CD4-positive, alpha-beta T cell treated with Interferon gamma for 1 hour (primary cell): ENCODE data around the gene C16orf96.

Experiments used
- DNase-seq: peaks from one replicate; pipeline ENCODE4 v3.0.0-alpha.2; 2020

Gene C16orf96

DNA sequence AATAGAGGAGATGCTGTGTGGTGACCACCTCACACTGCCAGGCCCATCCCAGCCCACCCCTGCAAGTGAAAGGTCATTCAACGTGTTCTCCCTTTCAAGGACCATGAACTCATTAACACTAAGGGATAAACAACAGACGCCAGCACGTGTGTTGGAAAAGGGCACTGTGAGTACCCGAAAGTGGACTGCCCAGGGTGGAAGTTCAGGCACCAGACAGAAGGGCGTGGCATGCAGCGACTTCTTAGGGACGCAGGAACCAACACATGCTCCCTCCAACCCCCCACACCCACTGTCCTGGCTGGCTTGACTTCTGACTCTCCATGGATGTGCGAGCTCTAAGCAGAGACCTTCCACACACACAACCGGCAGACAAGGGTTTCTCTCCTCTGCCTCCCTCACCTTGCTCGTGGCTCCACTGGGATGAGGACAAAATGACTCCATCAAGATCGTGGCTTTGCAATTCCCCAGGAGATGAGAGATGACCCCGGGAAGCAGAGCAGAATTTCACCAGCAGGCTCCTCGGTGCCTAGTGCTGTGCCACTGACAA, 47.6 kb downstream of the C16orf96 start:
- DNase-seq, result no peak

DNA sequence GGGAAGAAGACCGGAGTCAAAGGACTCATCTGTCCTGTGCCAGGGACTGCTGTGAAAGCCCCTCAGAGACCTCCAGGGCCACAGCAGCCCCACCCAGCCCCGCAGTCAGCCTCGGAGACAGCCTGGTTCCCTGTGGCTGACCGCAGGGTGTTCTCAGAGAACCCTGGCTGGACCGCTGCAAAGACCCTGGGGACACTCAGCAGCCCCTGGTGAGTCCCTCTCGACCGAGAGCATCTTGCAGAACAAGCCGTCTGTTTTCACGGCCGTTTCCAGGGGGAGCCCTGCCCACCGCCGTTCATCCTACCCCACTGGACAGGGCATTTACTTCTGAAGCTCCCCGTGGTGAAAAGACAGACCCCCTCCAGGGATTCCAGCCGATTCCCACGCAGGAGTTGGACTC, 48.3 kb downstream of the C16orf96 start:
- no peak for DNase-seq

DNA sequence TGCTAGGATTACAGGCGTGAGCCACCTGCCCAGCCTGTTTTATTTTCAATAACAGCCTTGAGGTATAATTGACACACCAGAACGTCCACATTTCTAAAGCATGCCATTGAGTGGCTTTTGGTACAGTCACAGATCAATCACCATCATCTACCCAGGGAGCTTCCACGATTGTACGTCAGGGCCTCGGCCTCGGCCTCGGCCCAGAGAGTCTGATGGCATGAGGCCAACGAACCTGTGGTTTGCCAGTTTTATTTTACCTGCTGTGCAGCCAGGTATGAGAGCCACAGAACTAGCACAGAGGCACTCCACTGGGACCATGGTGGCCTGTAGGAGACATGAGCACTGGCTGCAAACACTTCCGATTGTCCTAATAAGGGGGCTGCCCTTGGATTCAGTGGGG, 50.2 kb downstream of the C16orf96 start:
- DNase-seq, result no peak

DNA sequence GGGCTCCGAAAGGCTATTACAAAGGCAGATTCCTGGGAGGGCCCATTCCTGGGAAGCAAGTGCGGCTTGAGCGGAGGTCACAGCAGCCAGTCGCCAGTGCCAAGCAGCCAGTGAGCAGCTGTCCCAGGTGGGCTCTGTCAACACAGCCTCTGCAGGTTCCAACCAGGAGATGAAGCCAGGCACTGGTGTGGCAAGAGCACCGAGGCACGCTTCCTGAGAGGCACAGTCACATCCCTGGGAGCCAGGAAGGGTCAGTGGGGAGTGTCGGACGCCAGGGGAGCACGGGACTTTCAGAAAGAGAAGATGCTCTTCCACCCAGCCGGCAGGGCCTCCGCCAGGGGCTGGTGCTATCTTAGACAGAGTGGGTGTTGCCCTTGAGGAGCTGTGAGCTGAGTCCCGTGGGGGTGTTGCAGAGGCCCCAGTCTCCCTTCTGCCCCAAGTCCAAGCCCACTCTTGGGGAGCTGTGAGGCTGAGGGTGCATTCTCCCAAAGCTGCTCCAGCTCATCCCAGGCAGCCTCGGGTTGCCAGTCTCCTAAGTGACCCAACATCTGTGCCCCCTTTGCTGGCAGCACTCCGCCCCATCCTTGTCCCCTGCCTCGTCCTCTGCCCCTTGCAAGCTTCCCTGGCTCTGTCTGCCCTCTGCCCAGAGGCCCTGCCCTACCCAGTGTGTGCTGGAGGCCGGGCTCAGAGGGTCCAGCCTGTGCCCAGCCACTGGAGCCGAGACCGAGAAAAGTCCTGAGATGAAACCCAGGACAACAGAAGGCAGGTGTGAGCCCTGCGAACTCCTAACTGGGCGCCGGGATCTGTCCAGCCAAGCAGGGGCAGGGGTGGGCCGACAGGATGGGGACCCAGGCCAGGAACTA, 51.9 kb downstream of the C16orf96 start:
- DNase-seq, result no peak

DNA sequence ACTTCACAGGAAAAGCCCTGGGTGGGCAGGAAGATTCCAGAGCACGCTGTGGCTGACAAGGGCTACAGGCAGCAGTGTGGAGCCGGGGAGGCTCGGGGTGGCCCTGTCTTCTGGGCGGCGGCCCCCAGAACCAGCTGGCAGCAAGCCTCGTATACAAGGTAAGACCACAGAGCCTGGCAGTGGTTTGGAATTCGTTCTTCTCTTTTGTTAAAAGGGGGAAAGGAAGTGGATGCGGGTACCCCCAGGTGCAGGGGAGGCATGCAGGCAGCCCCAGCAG, 52.5 kb downstream of the C16orf96 start:
- no peak for DNase-seq

DNA sequence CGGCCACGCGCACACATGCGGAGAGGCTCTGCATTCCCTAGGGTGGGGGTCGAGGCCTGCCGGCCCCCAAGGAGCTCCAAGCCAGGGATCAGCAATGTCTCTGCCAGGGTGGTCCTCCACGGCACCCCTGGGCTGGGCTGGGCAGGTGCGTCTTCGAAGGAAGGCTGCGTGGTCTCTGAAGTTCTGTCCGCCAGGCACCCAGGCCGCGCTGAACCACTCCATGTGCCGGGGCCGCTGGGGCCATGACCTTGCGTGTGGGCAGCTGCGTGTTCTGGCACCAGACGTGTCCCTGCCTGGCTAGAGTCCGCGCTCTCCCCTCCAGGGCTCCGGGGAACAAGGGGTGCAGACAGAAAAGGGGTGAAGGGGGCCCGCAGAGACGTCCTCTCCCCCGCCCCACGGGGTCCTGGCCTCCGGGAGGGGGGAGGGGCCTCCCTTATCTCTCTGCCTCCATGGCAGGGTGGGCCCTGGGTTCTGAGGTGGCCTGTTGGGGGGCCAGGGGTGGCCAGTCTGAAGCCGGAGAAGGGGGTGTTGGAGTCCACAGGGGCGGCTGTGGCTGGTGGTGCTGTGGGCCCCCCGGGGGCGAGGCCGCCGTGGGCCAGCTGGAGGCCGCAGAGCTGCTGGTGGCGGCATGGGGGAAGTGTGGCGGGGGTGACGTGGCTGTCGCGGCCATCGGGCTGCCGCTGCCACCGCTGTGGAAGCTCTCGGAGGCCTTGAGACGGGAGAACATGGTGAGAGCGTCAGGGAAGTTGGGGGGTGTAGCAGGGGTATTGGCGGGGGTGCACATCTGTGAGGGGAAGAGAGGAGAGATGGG, 53.3 kb downstream of the C16orf96 start:
- DNase-seq, result no peak

DNA sequence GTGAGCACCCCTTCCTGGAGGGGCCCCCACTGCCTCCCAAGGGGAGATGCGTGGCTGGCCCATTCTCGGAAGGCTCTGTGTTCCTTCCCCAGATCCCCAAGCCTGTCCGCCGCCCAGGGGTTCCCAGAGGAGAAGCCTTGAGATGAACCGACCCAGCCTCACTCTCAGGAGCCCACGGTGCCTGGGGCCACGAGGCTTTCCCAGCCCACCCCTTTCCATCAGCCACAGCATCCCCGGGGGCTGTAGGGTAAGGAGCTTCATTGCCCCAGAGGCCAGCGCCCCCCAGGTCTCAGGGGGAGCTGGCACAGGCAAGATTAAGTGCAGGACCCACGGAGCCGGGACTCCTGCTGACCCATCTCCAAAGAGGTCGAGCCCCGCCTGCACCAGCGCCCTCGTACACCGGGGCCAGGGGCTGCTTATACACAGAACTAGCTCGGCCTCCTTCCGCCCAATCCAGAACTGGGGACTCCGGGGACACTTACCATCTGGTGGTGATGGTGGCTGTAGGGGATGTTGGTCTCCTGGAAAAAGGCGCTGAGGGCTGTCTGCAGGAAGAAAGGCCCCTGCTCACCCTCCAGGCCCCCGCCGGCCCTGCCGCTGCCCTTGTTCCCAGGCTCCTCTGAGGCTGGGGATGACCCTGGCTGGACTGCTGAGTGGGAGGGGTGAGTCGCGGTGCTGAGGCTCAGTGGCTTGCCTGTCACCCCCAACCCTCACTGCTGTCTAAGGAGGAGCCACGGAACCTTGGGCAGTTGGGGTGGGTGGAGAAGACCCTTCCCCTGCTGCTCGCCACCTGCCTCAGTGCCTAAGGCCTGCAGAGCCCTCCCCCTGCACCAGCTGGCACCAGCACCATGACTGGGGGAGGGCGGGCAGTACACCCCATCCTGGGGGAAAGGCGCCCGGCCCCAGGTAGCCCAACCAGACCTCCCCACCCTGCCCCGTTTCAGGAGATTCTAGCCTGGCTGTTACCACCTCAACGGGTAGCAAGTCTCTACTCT, 54.2 kb downstream of the C16orf96 start:
- no peak for DNase-seq

DNA sequence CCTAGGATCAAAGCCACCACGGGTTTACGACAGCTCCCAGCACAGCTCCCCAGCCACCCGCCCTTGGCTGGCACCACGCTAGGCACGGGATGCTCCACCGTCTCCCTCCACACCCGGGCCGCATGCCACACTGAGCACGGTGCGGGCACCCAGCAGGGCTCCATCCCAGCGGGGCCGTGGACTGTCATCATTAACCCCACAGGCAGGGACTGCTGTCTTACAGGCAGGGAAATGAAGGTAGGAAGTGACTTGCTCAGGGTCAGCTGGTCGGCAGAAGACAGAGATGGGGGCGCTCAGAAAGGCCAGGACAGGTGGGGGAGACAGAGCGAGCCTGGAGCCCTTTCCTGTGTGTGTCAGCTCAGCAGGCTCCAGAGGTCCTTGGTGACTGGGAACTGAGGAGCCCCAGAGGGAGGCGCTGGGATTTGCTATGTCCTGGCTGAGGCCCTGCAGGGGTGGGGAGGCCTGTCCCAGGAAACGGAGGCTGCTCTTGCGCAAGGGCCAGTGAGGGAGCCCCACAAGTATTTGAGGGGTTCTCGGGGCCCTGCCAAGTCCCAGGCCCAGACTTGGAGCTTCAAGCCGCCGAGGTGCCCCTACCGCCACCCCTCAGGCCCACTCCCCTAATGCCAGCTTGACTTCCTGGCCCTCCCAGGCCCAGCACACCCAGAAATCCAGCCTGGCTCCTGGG, 55.3 kb downstream of the C16orf96 start:
- no peak for DNase-seq

DNA sequence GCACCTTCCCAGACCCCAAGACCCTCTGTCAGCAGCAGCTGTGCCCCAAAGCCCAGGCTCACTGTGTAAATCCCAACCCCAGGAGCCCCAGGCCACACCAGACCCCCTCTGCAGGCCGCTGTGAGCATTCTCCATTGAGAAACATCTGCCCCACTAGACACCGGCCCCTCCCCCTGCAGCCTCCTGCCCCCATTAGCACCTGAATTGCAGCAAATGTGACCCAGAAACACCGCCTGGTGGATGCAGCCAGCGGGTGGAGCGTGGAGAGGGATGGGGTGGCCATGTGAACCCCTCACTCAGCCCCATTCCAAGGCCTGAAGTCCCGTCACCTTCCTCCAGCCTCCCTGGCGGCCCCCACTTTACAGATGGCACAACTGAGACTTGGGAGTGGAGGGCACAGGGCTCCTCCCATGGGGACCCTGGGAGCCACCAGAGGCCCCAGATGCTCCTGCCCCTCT, 56.4 kb downstream of the C16orf96 start:
- DNase-seq, result no peak

DNA sequence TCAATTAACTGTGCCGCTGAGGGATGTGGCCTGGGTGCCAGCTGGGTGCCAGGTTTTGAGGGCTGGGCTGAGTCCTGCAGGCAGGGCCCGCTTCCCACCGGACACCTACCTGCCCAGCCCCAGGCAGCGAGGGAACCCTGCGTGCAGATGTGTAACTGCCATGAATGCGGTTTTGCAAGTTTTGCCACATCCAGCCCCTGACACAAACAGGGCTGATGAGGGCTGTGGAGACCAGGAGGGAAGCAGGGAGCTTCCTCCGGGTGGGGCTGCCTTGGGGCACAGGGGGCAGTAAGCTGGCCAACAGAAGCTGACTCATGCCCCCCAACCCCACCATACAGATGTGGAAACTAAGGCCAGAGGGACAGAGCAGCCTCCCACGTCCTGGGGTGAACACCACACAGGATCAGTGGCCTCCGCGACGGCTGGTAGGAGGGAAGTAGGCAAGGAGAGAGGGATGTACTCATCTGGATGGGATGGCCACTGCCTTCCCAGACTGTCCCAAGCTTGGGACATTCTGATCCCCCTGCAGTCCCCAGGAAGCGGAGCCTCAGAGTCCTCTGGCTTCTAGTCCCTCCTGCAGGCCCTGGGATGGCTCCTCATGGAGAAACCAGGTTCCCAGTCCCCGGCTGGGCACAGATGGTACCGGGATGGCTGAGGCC, 57.0 kb downstream of the C16orf96 start:
- no peak for DNase-seq

DNA sequence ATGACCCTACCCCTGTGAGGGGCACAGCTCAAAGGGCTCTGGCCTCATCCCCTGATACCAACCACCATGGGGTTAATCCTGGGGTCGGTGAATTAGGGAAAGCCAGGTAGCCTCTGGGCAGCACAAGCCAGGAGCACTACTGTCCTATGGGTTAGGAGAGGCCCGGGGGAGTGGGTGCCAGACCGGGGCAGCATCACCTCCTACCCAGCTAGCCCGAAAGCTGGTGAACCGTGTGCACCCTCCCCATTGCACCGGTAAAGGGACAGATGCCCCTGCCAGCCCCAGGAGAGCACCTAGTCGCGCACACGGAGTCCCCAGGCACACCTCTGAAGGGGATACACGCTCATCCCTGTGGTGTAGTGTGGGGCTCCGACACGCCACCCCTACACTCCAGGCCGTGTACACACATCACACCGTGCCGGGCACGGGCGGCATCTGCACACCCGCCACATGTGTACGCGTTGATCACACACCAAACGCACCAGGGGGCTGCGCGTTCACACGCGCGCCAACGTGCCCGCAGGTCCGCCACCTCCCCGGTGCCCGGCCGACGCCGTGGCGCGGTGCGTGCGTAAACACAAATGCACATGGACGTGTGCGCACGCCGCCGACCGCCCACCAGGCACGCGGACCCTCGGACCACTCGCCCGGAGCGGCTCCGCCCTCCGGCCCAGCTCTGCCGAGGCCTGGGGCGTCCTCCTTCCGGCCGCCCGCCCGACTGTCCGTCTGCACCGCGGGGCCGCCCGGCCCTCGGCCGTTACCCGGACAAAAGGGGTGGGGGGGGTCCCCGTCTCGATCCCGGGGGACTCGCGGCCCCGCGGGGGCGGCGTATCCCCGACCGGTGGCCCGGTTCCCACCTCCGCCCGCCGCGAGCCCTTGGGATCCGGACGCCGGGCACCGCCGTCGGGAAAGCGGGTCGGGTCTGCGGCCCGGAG, 57.8 kb downstream of the C16orf96 start:
- peak; percentile 15 for DNase-seq

DNA sequence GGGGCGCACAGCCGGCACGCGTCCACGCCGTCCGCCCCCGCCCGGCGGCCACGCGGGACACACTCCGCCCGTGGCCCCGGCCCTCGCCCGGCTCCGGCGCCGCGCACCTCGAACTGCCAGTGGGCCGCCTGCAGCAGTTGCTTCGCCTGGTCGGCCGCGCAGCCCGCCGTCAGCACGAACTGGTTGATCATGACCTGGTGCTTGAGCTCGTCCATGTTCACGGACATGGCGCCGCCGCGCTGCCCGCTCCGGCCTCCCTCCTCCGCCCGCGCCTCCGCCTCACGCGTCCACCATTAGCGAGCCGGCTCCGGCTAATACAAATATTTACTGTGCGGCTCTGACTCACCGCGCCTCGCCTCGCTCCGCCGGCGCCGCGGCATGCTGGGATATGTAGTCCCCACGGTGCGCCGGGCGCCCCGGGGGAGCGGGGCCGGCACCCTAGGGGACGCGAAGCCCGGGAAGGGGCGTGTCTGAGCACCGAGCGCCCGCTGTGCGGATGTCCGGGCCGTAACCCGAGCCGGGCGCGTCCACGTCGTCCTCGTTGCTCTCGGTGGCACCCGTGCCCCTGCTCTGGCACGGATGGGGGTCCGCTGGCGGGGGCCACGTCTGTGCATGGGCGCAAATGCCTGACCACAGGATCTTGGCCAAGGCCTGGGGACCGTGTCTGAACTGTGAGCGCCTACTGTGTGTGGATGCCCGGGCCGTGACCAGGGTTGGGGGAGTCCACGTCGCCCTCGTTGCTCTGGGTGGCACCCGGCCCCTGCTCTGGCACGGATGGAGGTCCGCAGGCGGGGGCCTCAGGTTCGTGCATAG, 58.6 kb downstream of the C16orf96 start, which contains the start of gene UBALD1:
UBALD1 (minus strand) TSS at position 318 of the 813 bp plus-strand sequence; CDS start at position 227, 91 bp downstream.
- DNase-seq, result peak; percentile 82

DNA sequence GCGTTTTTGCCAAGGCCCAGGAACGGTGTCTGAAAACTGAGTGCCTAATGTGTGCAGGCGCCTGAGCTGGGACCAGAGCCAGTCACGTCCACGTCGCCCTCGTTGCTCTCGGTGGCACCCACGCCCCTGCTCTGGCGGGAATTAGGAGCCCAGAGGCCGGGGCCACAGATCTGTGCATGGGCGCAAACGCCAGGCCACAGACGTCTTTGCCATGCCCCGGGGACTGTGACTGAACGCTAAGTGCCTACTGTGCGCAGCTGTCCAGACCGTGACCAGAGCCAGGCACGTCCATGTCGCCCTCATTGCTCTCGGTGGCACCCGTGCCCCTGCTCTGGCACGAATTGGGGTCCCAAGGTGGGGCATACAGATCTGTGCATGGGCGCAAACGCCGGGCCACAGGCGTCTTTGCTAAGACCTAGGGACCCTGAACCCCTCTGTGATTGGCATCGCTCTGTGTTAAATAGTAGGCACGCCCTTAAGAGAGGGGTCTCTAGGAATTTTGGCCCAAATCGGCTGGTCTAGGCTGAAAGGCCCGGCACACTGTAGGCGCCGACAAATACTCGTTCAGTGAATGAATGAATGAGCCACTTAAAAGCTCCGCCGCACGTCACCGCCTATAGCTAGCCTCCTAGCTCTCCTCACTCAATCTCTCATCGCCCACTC, 59.4 kb downstream of the C16orf96 start:
- no peak for DNase-seq

DNA sequence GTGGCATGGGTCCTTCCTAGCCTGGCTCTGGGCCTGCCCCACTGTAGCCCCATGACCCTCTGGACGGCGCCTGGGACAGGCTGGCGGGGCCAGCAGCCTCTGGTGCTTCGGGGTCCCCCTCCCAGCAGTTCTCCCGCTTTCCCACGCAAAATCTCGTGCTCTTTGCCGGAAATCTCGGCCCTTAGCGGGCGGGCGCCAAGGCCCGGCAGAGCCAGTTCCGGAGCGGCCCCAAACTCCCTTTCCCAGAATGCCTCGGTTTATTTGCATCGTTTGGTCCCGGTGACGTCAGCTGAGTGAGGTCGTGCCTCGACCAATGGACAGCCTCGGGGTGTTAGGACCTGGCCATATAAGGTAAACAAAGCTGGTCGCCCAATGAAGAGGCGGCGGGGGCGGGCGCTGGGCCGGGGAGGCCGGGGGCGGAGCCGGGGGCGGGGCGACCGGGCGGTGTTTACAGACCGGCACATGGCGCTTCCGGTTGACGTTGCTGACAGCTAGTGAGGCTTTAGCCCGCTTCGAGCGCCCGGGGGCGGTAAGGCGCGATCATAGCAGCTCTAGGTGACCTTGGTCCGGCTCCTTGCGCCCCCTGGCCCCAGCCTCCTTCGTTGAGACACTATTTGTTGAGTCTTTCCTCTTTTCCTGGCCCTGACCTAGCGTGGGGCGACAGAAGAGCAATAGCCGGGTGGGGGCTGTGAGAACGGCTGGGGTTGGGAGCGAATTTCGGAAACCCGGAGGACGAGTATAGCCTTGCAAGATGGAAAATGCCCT, 60.1 kb downstream of the C16orf96 start:
- peak; percentile 100 for DNase-seq

DNA sequence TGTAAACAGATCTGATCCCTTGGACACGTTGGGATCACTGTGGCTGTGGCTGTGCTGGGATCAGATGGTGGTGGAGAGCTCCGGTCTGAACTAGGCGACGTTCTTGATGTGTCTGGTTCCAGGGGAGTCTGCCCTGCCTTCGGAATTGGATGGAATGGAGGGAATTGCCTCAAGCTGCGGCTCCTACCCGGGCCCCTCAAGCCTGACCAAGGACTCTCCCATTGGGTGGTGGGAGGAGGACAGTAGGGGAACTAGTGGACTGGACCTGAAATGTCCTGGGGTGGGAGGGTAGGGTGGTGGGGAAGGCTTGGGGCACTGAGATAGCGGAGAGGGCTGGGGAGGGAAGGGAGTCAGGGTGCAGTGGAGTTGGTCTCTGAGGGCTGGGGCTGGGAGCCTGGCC, 61.7 kb downstream of the C16orf96 start:
- no peak for DNase-seq

DNA sequence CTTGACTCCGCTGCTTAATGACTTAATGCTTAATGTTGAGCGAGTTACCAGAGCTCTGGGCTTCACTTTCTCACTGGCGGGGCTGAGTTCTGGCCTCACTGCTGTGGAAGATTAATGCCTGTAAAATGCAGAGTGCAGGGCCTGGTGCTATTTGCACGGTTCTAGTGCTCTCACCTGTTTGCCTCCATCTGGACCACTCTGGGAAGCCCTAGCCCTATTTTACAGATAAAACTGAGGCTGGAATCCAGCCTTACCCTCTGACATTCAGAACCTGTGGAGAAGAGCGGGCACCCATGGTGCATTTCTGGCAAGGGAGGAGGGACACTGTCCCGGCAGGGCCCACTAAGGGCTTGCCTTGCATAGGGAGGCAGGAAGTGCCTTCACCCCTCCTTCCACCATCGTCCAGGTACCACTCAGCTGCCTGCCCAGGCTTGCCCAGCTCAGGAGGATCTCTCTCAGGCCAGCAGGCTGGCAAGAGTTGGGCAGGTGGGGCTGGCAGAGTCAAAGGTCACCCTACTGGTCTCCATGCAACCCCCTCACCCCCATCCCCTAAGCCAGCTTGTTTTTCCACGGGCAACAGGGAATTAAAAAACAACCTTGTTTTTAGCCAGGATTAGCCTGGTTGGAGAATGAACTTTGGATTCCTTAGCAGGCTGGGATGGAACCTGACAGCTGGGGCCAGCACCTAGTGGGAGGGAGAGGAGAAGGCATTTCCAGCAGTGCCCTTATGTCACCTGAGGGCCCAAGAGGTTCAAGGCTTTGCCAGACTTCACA, 62.7 kb downstream of the C16orf96 start:
- DNase-seq, result no peak

DNA sequence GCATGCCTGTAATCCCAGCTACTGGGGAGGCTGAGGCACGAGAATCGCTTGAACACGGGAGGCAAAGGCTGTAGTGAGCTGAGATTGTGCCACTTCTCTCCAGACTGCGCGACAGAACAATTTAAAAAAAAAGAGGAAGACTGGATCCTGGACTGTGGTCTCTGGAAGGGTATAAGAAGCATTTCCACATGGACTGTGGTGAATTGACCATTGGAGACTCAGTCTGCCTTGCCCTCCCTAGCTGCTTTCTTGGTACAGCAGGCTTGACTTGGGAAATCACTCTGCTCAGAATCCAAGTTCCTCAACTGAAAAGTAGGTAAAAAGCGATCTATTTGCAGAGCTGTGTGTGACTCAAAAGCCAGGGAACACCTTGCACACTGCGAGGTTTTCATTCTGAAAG, 67.5 kb downstream of the C16orf96 start:
- DNase-seq, result no peak
